ENCODE results near the gene CRYM. TPM values are rescaled to one million over a fixed set of nuclear protein-coding genes. Genes with fewer than 3 reads are reported as not detected.
"Not testable (repeated sequence)": the region's sequence is repeated elsewhere in the genome, so short reads cannot be mapped to it uniquely, and the experiment has no call there.

CRYM gene
- total RNA-seq, 2 experiments from 2014 or later, result not detected

DNA sequence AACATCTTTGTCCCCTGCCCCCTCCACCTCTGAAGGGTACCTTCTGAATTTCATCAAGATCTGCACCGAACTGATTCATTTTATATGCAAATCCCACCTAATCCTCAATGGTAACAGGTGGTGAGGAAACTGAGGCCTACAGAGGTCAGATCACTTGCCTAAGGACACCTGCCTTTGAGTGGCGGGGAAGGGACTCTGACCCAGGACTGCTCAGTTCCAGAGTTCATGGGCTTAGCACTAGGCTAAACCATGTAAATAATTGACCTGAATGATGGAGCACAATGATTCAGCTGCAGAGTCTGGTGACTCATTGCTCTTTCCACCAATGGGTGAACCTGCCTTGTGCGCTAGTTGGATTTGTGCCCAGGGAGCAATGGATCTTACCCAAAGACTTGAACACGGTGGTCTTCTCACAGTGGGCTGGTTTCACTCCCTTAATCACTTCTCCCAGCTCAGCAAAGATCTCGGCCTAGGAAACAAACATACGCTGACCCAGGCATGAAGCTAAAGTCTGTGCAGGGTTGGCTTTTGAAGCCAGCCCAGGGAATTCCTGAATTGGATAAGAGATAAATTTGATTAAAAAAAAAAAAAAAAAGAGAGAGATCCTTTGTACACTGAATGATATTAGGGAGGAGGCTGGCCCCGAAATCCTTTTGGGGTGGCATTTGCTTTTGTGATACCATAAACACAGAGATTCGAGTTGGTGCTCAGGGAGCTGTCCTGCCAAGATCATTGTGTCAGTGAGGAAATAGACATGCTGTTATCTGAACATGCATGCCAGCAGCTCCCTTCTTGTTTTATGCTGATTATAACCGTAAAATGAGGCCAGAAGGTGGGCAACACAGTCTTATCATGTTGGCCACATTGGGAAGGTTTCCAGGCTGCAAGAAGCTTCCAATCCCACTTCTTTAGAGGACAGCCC lies 17.0 kb downstream of the CRYM start:
- H3K4me1 Mint-ChIP-seq (ENCODE audit: low read depth), result no peaks in the 10 kb centered on the region
- H3K36me3 Mint-ChIP-seq (ENCODE audit: low read depth), result no peaks in the 10 kb centered on the region
- no peak for DNase-seq
- no peaks in the 10 kb centered on the region for H3K9me3 Mint-ChIP-seq
- H3K27me3 Mint-ChIP-seq (ENCODE audit: low read depth), result peaks cover 3% of the 10 kb centered on the region
- no peak overlapping the region for H3K27ac Mint-ChIP-seq
- intact Hi-C loops (cut with micrococcal nuclease), result no loop called here
- H3K4me3 Mint-ChIP-seq, result no peak overlapping the region
- CTCF ChIA-PET, result interaction anchor here (0.6 kb wide), 1 partner anchor 165 kb away, joined by 4 read pairs; no protein-coding TSS in a partner anchor

- no peak for DNase-seq
- no peak overlapping the region for H3K27ac Mint-ChIP-seq
- H3K9me3 Mint-ChIP-seq, result no peaks in the 10 kb centered on the region
- H3K27me3 Mint-ChIP-seq (ENCODE audit: low read depth), result peaks cover 4% of the 10 kb centered on the region
- CTCF ChIA-PET, result no interaction called here
- no peaks in the 10 kb centered on the region for H3K4me1 Mint-ChIP-seq (ENCODE audit: low read depth)
- no peaks in the 10 kb centered on the region for H3K36me3 Mint-ChIP-seq (ENCODE audit: low read depth)
- no peak overlapping the region for H3K4me3 Mint-ChIP-seq
- intact Hi-C loops (cut with micrococcal nuclease), result no loop called here
These were observed 20.8 kb downstream of the CRYM start for GRCh38 chr16:21257284-21257683.

DNA sequence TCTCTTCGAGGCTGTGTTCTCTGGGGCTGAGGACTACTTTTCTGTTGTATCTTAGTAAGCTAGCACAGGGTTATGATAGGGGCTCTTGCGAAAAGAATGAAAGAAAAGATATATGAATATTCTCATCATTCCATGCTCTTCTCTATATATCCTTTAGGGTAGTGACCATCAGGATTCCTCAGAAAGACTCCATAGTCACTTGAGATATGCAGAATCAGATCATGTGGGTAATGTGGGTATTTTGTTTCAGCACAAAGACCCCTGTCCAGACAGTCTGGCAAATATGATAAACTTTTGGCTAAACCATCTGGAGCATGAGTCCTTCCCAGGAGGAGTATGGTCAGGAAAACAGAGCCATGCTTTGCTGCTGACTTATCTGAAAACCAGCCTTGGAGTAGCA lies 21.5 kb downstream of the CRYM start:
- H3K4me1 Mint-ChIP-seq (ENCODE audit: low read depth), result no peaks in the 10 kb centered on the region
- no peak overlapping the region for H3K4me3 Mint-ChIP-seq
- intact Hi-C loops (cut with micrococcal nuclease), result no loop called here
- CTCF ChIA-PET, result interaction anchor here (0.6 kb wide), 1 partner anchor 135 kb away, joined by 3 read pairs; no protein-coding TSS in a partner anchor
- peaks cover 4% of the 10 kb centered on the region for H3K27me3 Mint-ChIP-seq (ENCODE audit: low read depth)
- no peak overlapping the region for H3K27ac Mint-ChIP-seq
- DNase-seq, result no peak
- no peaks in the 10 kb centered on the region for H3K9me3 Mint-ChIP-seq
- H3K36me3 Mint-ChIP-seq (ENCODE audit: low read depth), result no peaks in the 10 kb centered on the region

DNA sequence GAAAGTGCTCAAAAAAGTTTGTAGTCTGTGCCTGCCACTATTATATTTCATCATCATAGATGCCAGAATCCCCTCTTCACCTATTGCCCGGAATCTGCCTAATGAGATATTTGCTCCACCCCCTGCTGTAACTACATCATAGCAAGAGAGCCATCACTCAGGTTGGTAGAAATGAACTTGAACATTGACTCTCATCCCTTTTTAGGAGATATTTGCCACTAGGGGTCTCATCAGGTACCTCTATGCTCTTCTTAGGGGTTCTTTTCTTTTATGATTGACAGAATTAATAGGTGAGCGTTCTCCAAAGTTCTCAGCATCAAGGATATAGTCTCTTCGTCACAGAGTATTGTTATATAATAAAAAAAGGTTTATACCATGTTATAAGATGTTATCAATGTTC lies 24.6 kb downstream of the CRYM start:
- no peak for DNase-seq
- Mint-ChIP-seq H3K27ac (no peak overlapping the region), H3K36me3 (ENCODE audit: low read depth) (no peaks in the 10 kb centered on the region), H3K4me3 (no peak overlapping the region), H3K9me3 (no peaks in the 10 kb centered on the region), H3K4me1 (ENCODE audit: low read depth) (no peaks in the 10 kb centered on the region), H3K27me3 (ENCODE audit: low read depth) (peaks cover 12% of the 10 kb centered on the region)
- intact Hi-C loops (cut with micrococcal nuclease), result no loop called here
- CTCF ChIA-PET, result no interaction called here

GRCh38 chr16:21250072-21250923 lies 27.8 kb downstream of the CRYM start:
- no peak for DNase-seq
- H3K4me1 Mint-ChIP-seq (ENCODE audit: low read depth), result no peaks in the 10 kb centered on the region
- intact Hi-C loops (cut with micrococcal nuclease), result no loop called here
- H3K4me3 Mint-ChIP-seq, result no peak overlapping the region
- CTCF ChIA-PET, result no interaction called here
- peaks cover 10% of the 10 kb centered on the region for H3K27me3 Mint-ChIP-seq (ENCODE audit: low read depth)
- H3K9me3 Mint-ChIP-seq, result no peaks in the 10 kb centered on the region
- H3K36me3 Mint-ChIP-seq (ENCODE audit: low read depth), result no peaks in the 10 kb centered on the region
- H3K27ac Mint-ChIP-seq, result no peak overlapping the region

GRCh38 chr16:21248179-21248578 lies 29.9 kb downstream of the CRYM start:
- not testable (repeated sequence) for H3K4me3 Mint-ChIP-seq

DNA sequence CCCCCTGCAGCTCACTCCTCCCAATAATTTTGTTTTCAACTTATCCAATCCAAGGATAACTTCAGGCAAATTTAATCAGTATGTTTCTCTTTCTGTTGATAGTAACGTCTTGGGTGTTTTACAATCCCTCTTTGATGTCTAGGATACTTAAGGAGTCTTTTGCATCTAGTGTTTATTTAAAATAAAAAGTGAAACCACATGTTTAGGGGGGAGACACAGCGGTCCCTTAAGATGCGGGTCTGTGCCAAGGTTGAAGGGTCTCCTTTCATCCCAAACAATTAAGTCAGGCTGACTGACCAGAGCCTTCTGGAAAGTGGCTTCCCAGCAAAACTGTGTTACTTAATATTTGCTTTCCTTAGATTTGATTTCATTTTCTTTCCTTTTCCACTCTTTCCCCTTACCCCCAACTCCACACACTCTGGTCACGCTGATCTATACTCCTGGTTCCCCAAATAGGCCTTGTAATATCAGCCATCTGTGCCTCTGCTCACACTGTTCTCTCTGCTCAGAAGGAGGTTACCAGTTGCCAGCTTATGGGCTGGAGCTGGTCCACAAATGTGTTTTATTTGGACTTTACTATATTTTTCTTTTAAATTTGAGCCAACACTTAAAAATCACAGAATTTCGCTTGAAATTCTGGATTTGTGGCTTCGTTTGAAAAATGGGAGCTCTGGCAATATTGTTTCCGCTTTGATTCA lies 33.4 kb downstream of the CRYM start:
- Mint-ChIP-seq H3K4me1 (ENCODE audit: low read depth) (no peaks in the 10 kb centered on the region), H3K4me3 (no peak overlapping the region), H3K9me3 (no peaks in the 10 kb centered on the region), H3K36me3 (ENCODE audit: low read depth) (no peaks in the 10 kb centered on the region), H3K27ac (no peak overlapping the region), H3K27me3 (ENCODE audit: low read depth) (peaks cover 7% of the 10 kb centered on the region)
- no peak for DNase-seq
- intact Hi-C loops (cut with micrococcal nuclease), result no loop called here
- CTCF ChIA-PET, result no interaction called here

More at GRCh38 chr16:21248179-21248578, 29.9 kb downstream of the CRYM start:
- H3K4me1 Mint-ChIP-seq (ENCODE audit: low read depth); intact Hi-C loops (cut with micrococcal nuclease); H3K27ac Mint-ChIP-seq; H3K36me3 Mint-ChIP-seq (ENCODE audit: low read depth); H3K9me3 Mint-ChIP-seq; DNase-seq: not testable (repeated sequence)
- CTCF ChIA-PET, result interaction anchor here (0.5 kb wide), 2 partner anchors 36 to 113 kb away, joined by 3 read pairs; no protein-coding TSS in a partner anchor
- peaks cover 12% of the 10 kb centered on the region for H3K27me3 Mint-ChIP-seq (ENCODE audit: low read depth)

DNA sequence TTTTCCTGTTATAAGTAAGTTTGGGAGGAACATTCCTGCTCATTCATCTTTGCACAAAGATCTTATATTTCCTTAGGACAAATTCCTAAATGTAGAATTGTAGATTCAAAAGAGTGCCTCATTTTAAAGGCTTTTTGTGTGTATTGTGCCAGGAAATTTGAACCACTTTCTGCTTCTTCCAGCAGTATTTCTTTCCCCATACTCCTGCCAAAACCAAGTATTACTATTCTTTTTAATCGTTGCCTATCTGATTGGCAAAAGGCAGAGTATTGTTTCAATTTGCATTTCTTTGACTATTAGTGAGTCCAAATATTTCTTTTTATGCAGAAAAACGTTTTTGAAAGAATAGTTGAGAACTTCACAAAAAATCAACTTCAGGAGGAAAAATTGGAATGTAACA lies 35.3 kb downstream of the CRYM start:
- H3K27ac Mint-ChIP-seq, result no peak overlapping the region
- no peak overlapping the region for H3K4me3 Mint-ChIP-seq
- DNase-seq, result no peak
- intact Hi-C loops (cut with micrococcal nuclease), result no loop called here
- H3K9me3 Mint-ChIP-seq, result no peaks in the 10 kb centered on the region
- H3K27me3 Mint-ChIP-seq (ENCODE audit: low read depth), result peaks cover 7% of the 10 kb centered on the region
- H3K36me3 Mint-ChIP-seq (ENCODE audit: low read depth), result no peaks in the 10 kb centered on the region
- CTCF ChIA-PET, result no interaction called here
- no peaks in the 10 kb centered on the region for H3K4me1 Mint-ChIP-seq (ENCODE audit: low read depth)

- no peaks in the 10 kb centered on the region for H3K9me3 Mint-ChIP-seq
- DNase-seq, result no peak
- no peak overlapping the region for H3K27ac Mint-ChIP-seq
- peaks cover 7% of the 10 kb centered on the region for H3K27me3 Mint-ChIP-seq (ENCODE audit: low read depth)
- CTCF ChIA-PET, result no interaction called here
- no peaks in the 10 kb centered on the region for H3K4me1 Mint-ChIP-seq (ENCODE audit: low read depth)
- no peak overlapping the region for H3K4me3 Mint-ChIP-seq
- H3K36me3 Mint-ChIP-seq (ENCODE audit: low read depth), result no peaks in the 10 kb centered on the region
- intact Hi-C loops (cut with micrococcal nuclease), result no loop called here
These were observed 38.4 kb downstream of the CRYM start for GRCh38 chr16:21239646-21240045.

DNA sequence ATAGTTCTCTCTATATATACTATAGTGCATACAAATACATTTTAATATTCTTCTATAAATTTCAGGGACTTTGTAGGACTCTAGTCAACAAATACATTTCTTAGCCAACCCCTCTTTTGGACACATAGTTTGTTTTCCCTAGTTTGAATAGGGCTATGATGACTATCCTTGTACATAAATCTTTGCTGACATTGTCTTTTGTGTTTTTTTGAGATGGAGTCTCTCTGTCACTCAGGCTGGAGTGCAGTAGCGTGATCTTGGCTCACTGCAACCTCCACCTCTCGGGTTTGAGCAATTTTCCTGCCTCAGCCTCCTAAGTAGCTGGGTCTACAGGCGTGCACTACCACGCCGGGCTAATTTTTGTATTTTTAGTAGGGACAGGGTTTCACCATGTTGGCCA lies 41.3 kb downstream of the CRYM start:
- no peak overlapping the region for H3K27ac Mint-ChIP-seq
- intact Hi-C loops (cut with micrococcal nuclease), result no loop called here

GRCh38 chr16:21235199-21235585 lies 42.9 kb downstream of the CRYM start:
- Mint-ChIP-seq H3K27me3 (ENCODE audit: low read depth) (peaks cover 4% of the 10 kb centered on the region), H3K9me3 (no peaks in the 10 kb centered on the region), H3K27ac (no peak overlapping the region), H3K36me3 (ENCODE audit: low read depth) (no peaks in the 10 kb centered on the region), H3K4me3 (no peak overlapping the region), H3K4me1 (ENCODE audit: low read depth) (no peaks in the 10 kb centered on the region)
- CTCF ChIA-PET, result no interaction called here
- no peak for DNase-seq
- intact Hi-C loops (cut with micrococcal nuclease), result no loop called here

More for the DNA sequence above, 41.3 kb downstream of the CRYM start:
- no peaks in the 10 kb centered on the region for H3K4me1 Mint-ChIP-seq (ENCODE audit: low read depth)
- H3K36me3 Mint-ChIP-seq (ENCODE audit: low read depth), result no peaks in the 10 kb centered on the region
- no peak for DNase-seq
- CTCF ChIA-PET, result interaction anchor here (0.6 kb wide), 1 partner anchor 164 kb away, joined by 3 read pairs; no protein-coding TSS in a partner anchor
- no peaks in the 10 kb centered on the region for H3K9me3 Mint-ChIP-seq
- H3K4me3 Mint-ChIP-seq, result no peak overlapping the region
- H3K27me3 Mint-ChIP-seq (ENCODE audit: low read depth), result peaks cover 2% of the 10 kb centered on the region

GRCh38 chr16:21233521-21234150 lies 44.5 kb downstream of the CRYM start, which contains the start of gene ANKS4B:
TSS of gene ANKS4B (plus strand) at chr16:21233699. CDS start at chr16:21233738, 39 bp downstream.
- no peaks in the 10 kb centered on the region for H3K4me1 Mint-ChIP-seq (ENCODE audit: low read depth)
- CTCF ChIA-PET, result no interaction called here
- H3K4me3 Mint-ChIP-seq, result no peak within 1 kb of the TSS
- no peaks in the 10 kb centered on the region for H3K9me3 Mint-ChIP-seq
- H3K27ac Mint-ChIP-seq, result no peak within 1 kb of the TSS
- DNase-seq, result no peak
- H3K27me3 Mint-ChIP-seq (ENCODE audit: low read depth), result peaks cover 4% of the 10 kb centered on the region
- no peaks in the 10 kb centered on the region for H3K36me3 Mint-ChIP-seq (ENCODE audit: low read depth)
- intact Hi-C loops (cut with micrococcal nuclease), result no loop called here
